ENCODE measurements around the gene SWAP70. TPM values are rescaled to one million over a fixed set of nuclear protein-coding genes. Genes with fewer than 3 reads are reported as not detected.

Gene SWAP70
- total and polyA plus RNA-seq, 10 of the 15 experiments (the other 5 are each of a cell fraction or from before 2014, with no cell fraction given): 20.6 to 62.4 (median 41.7) TPM

GRCh38 chr11:9733212-9733611 is 69.3 kb downstream of the SWAP70 start:
- CTCF ChIA-PET: interaction anchor here (1.6 to 3.1 kb wide), 2 partner anchors 15 to 17 kb away, joined by 4 to 8 read pairs; no protein-coding TSS in a partner anchor
- BruUV-seq (replicated peaks): no TSS peak
- Histone ChIP-seq H3K4me2 (ENCODE audit: control insufficient read depth, insufficient read depth) (no peak overlapping the region), H3K36me3 (ENCODE audit: control insufficient read depth in 2 of 2, insufficient read depth in 2 of 2, low read length in 1 of 2) (peaks cover 1 to 6% of the 10 kb centered on the region in 2 experiments; a peak in 2 of 4 replicates), H3K4me1 (ENCODE audit: control insufficient read depth, insufficient read depth, low read length) (peaks cover 37% of the 10 kb centered on the region), H3K9me3 (replicated peaks; ENCODE audit: control insufficient read depth, insufficient read depth, low read length) (peaks cover 7% of the 10 kb centered on the region; the same call in 2 of the 3 replicates), H3K27me3 (replicated peaks in 1 of 2; ENCODE audit: control insufficient read depth in 2 of 2, insufficient read depth in 2 of 2, low read length in 1 of 2) (no peaks in the 10 kb centered on the region), H3K4me3 (no peak overlapping the region), H3K27ac (ENCODE audit: control insufficient read depth, insufficient read depth) (no peak overlapping the region), H3K79me2 (ENCODE audit: control insufficient read depth, insufficient read depth, low read length) (peaks cover 2% of the 10 kb centered on the region), H3K9ac (ENCODE audit: control insufficient read depth, insufficient read depth, low read length) (no peak overlapping the region), H4K20me1 (ENCODE audit: control insufficient read depth, insufficient read depth) (no peaks in the 10 kb centered on the region), H2AFZ (ENCODE audit: control insufficient read depth, low read depth, low read length) (no peak overlapping the region)
- 40% methylated on average over 3 of the region's 3 CpGs for WGBS (ENCODE audit: insufficient coverage, insufficient replicate concordance, low lambda C conversion rate, missing lambda C conversion rate)
- intact Hi-C loops (cut with micrococcal nuclease; ENCODE audit: unreplicated experiment): no loop called here
- in situ Hi-C loops (cut with MboI): no loop called here
- SMC1A ChIA-PET (ENCODE audit: uncharacterized antibody, unreplicated experiment): interaction anchor here (0.7 to 5.8 kb wide), 3 partner anchors 14 to 26 kb away, joined by 3 to 39 read pairs (median 3); no protein-coding TSS in a partner anchor
- RAD21 ChIA-PET (ENCODE audit: unreplicated experiment): interaction anchor here (1.5 kb wide), 1 partner anchor 16 kb away, joined by 3 read pairs; no protein-coding TSS in a partner anchor
- POLR2A ChIA-PET: interaction anchor here (0.8 kb wide), 1 partner anchor 18 kb away, joined by 4 read pairs; no protein-coding TSS in a partner anchor
- FAIRE-seq: no peak
- no peak for DNase-seq (ENCODE audit: low read depth, low spot score)
- no peak for ATAC-seq
- no peak for TF ChIP-seq POLR2AphosphoS5 (IDR thresholded peaks at IDR 0.05; ENCODE audit: low read length)
- TF ChIP-seq KDM1A (IDR thresholded peaks at IDR 0.05; ENCODE audit: borderline replicate concordance): no peak
- TF ChIP-seq SMAD1 (IDR thresholded peaks at IDR 0.05; ENCODE audit: low read depth, partially characterized antibody): no peak
- no peak for TF ChIP-seq IRF5 (IDR thresholded peaks at IDR 0.05; ENCODE audit: borderline replicate concordance)
- TF ChIP-seq STAT1 (conservative IDR thresholded peaks at IDR 0.05): no peak
- no peak for TF ChIP-seq CBFB (IDR thresholded peaks at IDR 0.05; ENCODE audit: low read depth)
- no peak for TF ChIP-seq CUX1 (IDR thresholded peaks at IDR 0.05; ENCODE audit: insufficient replicate concordance, low read depth, low read length)
- no peak for TF ChIP-seq TCF12 (IDR thresholded peaks at IDR 0.05; ENCODE audit: low read depth, low read length)
- TF ChIP-seq NFYB (IDR thresholded peaks at IDR 0.05; ENCODE audit: insufficient read depth, low read depth, low read length): no peak
- TF ChIP-seq BACH1 (IDR thresholded peaks at IDR 0.05; ENCODE audit: borderline replicate concordance): no peak
- no peak for TF ChIP-seq ZNF592 (IDR thresholded peaks at IDR 0.05)

Data from GM12878 (cell line).